Measurements from ENCODE around the gene AEBP1. TPM values are rescaled to one million over a fixed set of nuclear protein-coding genes. Genes with fewer than 3 reads are reported as not detected.

AEBP1 gene
- total and polyA plus RNA-seq, 4 experiments from 2014 or later: 0.20 to 7.8 (median 5.0) TPM

Small RNA genes within 50 kb of the gene (microRNA-seq; reads per million reads assigned to microRNA genes)
- gene MIR6838 (ENCODE audit: borderline microRNAs expressed, borderline number of aligned reads, borderline replicate concordance): 0.72 reads per million

Other genes starting within 250 kb of the AEBP1 start
- 10 to 100 TPM; 52.2 to 52.7 TPM for gene MRPS24, start 234.8 kb upstream of the AEBP1 start, total RNA-seq
- gene MRPS24, start 234.8 kb upstream of the AEBP1 start, polyA plus RNA-seq: 100 to 1,000 TPM; 130 to 136 TPM
- gene URGCP, start 197.7 kb upstream of the AEBP1 start, total RNA-seq: 10 to 100 TPM; 35.5 to 36.1 TPM
- 10 to 100 TPM; 17.1 to 28.9 TPM for gene URGCP, start 197.7 kb upstream of the AEBP1 start, polyA plus RNA-seq
- 10 to 100 TPM; 10.9 to 11.0 TPM for gene UBE2D4, start 177.9 kb upstream of the AEBP1 start, total RNA-seq
- gene UBE2D4, start 177.9 kb upstream of the AEBP1 start, polyA plus RNA-seq: 10 to 100 TPM; 16.5 to 21.9 TPM
- gene SPDYE1, start 106.4 kb upstream of the AEBP1 start, total RNA-seq: under 1 TPM in 1 of 2 experiments, not detected in 1; 0.17 TPM
- under 1 TPM in 1 of 2 donors, not detected in 1; 0.49 TPM for gene SPDYE1, start 106.4 kb upstream of the AEBP1 start, polyA plus RNA-seq
- gene DBNL, start 59.6 kb upstream of the AEBP1 start, total RNA-seq: 100 to 1,000 TPM; 157 to 166 TPM
- gene DBNL, start 59.6 kb upstream of the AEBP1 start, polyA plus RNA-seq: 100 to 1,000 TPM; 177 to 250 TPM
- gene PGAM2, start 38.8 kb upstream of the AEBP1 start, total RNA-seq: 1 to 10 TPM; 1.1 to 1.5 TPM
- not detected for gene PGAM2, start 38.8 kb upstream of the AEBP1 start, polyA plus RNA-seq
- gene POLM, start 21.8 kb upstream of the AEBP1 start, total RNA-seq: 10 to 100 TPM; 64.8 to 67.2 TPM
- gene POLM, start 21.8 kb upstream of the AEBP1 start, polyA plus RNA-seq: 10 to 100 TPM in 1 of 2 donors, 1 to 10 TPM in 1; 8.0 to 18.2 TPM
- gene POLD2, start 19.2 kb downstream of the AEBP1 start, total RNA-seq: 10 to 100 TPM; 48.7 to 61.0 TPM
- gene POLD2, start 19.2 kb downstream of the AEBP1 start, polyA plus RNA-seq: 10 to 100 TPM; 89.4 to 94.4 TPM
- not detected for gene MYL7, start 37.0 kb downstream of the AEBP1 start, total RNA-seq
- not detected for gene MYL7, start 37.0 kb downstream of the AEBP1 start, polyA plus RNA-seq
- gene GCK, start 85.1 kb downstream of the AEBP1 start, total RNA-seq: under 1 TPM in 1 of 2 experiments, not detected in 1; 0.33 TPM
- under 1 TPM in 1 of 2 donors, not detected in 1; 0.38 TPM for gene GCK, start 85.1 kb downstream of the AEBP1 start, polyA plus RNA-seq
- gene YKT6, start 96.6 kb downstream of the AEBP1 start, total RNA-seq: 10 to 100 TPM; 62.7 to 63.2 TPM
- gene YKT6, start 96.6 kb downstream of the AEBP1 start, polyA plus RNA-seq: 10 to 100 TPM; 41.6 to 42.5 TPM
- not detected for gene CAMK2B, start 221.2 kb downstream of the AEBP1 start, total RNA-seq
- gene CAMK2B, start 221.2 kb downstream of the AEBP1 start, polyA plus RNA-seq: not detected